AG08395 (cell line): ENCODE results near the gene GRIP2.

Experiments used
- DNase-seq: peaks from one replicate; pipeline ENCODE4 v3.0.0; 2012; ENCODE audit warnings: mixed read lengths, low spot score

The GRIP2 gene

DNA sequence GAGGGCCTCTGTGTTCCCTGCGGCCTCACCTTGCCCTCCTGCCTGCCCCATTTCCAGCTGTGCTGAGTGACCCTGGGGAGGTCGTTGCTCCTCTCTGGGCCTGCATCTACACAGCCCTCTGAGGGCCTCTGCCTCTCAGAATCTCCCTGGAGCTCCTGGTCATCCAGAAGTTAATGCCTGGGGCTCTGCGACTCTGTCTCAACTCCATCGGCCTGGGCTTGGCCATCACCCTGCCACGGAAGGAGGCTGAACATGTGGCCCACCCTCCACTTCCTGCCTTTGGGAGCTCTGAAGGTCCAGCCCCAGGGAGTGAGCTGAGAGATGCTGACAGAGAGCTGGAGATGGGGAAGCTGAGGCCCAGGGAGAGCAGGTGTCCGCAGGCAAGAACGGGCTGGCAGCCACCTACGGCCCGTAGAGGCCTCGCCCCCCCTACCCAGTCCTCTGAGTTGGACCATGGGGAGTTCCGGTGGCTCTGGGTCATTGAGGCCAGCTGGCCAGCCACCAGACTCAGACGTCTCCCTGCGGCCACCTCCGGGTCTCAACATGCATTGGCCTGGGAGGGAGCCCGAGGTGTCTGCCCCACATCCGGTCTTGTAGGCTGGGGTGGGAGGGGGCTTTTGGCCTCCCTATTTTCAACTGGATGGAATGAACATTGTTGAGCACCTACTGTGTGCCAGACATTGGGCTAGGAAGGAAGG lies 34.2 kb downstream of the GRIP2 start:
- DNase-seq: no peak

GRCh38 chr3:14505001-14505802 lies 34.9 kb downstream of the GRIP2 start:
- no peak for DNase-seq

DNA sequence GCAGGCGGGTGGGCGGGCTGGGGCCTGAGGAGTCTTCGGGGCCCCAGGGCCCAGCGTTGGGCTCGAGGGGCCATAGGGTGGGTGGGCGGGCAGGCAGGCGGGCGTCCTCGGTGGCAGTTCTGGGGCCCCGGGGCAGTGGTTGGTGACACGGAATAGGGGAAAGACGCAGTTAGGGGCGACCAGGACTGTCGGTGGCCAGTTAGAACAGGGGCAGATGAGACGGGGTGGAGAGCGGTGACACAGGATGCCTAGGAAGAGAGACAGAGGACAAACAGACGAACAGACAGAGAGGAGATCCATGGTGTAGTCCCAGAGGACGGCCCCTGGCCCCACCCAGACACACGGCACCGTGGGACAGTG lies 36.5 kb downstream of the GRIP2 start:
- no peak for DNase-seq

GRCh38 chr3:14503033-14503705 lies 37.0 kb downstream of the GRIP2 start:
- DNase-seq: no peak

- DNase-seq: no peak
Observed at GRCh38 chr3:14502472-14502871, 37.7 kb downstream of the GRIP2 start.

- no peak for DNase-seq
Observed at GRCh38 chr3:14497321-14497720, 42.8 kb downstream of the GRIP2 start.

DNA sequence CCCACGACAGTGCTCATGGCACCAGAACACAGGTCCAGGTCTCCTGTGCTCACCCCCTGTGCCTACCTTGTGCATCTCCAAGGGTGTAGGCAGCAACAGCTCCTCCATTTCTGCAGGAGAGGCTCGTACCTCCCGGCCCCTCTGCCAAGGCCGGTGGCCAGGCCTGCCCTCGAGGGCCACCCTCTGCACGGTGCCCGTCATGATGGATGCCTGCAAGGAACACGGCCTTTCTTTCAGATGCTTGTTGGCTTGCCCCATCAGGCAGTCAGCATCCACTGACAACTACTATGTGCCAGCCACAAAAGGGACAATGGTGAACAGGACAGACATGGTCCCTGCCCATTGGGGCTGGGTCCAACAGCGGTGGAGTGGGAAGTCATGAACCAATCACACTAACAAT lies 43.8 kb downstream of the GRIP2 start:
- no peak for DNase-seq

- DNase-seq: no peak
Observed at GRCh38 chr3:14494973-14495300, 45.2 kb downstream of the GRIP2 start.

DNA sequence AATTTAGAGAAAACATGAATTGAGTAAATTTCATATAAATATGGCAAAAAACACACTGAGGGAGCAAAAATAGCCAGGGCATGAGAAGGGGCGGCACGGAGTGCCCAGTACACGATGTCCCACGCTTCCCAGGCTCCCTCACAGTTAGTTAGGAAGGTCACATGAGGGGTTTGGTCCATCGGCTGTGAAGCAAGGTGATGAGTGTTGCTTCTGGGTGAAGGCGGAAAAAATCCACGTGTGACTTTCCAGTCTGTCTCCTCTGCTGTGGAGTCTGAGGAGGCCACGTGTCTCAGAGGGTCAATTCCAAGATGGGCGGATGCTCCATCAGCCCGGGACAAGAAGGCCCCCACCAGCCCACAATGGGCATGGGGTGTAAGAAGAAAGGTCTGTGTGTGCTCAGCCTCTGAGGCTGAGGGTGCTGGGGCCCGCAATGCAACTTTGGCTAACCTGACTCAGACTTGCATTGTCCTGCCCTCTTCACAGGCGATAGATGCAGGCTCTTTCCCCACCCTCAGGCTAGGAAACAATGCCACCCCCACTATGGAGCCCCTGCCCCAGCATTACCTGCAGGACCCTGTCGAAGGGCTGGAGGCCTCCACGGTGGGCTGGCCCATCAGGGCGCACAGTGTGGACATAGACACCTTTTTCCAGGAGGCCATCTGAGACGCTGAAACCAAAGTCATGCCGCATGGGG lies 45.7 kb downstream of the GRIP2 start:
- no peak for DNase-seq

GRCh38 chr3:14492948-14493881 lies 46.9 kb downstream of the GRIP2 start:
- DNase-seq: no peak

GRCh38 chr3:14491396-14492190 lies 48.5 kb downstream of the GRIP2 start:
- no peak for DNase-seq

- DNase-seq: no peak
Observed at GRCh38 chr3:14490831-14491230, 49.3 kb downstream of the GRIP2 start.

GRCh38 chr3:14490255-14490654 lies 49.9 kb downstream of the GRIP2 start:
- DNase-seq: no peak

DNA sequence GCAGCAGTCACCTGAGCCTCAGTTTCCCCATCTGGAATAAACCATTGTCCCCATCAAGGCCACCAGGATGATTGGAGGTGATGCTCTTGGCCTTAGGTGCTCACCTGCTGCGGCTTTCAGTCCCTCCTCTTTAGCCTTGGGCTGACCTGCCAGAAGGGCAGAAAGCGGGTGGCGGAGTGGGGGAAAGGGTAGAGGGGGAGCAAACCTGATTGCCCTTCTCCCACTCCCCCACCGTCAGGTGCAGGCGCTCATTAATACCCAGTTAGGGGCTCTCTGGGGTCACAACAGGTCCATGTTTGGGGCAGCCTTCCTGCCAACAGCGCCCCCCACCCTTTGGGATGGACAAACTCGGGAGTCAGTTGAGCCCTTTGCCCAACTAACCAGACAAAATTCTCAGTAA lies 50.5 kb downstream of the GRIP2 start:
- DNase-seq: no peak

GRCh38 chr3:14488286-14489041 lies 51.7 kb downstream of the GRIP2 start:
- DNase-seq: no peak

GRCh38 chr3:14487821-14488220 lies 52.3 kb downstream of the GRIP2 start:
- no peak for DNase-seq

GRCh38 chr3:14487086-14487485 lies 53.1 kb downstream of the GRIP2 start:
- no peak for DNase-seq

DNA sequence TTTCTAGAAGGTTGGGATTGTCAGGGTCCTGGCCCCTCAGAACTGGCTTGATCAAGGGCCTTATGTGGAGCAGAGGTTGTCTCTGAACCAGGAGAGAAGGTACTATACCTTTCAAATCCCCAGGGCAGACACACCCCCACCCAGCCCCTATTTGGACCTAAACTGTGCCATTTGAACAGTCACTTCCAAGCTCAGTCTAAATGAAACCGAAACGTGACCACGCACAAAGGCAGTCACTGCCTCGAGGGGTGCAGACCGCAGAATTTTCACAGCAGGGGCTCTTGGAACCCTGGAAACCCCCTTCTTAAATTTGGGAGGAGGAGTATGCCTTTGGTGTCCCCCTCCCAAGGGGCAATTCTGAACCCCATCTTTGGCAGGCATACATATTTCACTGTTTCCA lies 53.7 kb downstream of the GRIP2 start:
- no peak for DNase-seq

GRCh38 chr3:14485981-14486380 lies 54.2 kb downstream of the GRIP2 start:
- DNase-seq: no peak

DNA sequence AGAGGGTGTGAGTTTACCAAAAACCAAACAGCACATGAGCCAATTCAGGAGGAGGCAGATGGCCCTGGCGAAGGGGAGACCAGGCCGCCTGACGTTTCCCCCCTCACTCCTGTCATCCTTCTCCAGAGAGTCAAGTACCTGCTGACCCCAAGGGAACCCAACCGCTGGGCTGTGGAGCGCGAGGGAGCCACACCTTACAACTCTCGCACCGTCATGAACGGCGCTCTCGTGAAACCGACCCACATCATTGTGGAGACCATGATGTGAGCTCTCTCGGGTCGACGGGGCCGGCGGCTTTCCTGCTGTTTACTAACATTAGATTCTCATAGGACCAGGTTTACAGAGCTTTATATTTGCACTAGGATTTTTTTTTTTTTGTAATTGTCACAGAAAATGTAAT lies 55.4 kb downstream of the GRIP2 start:
- no peak for DNase-seq
